Body of pancreas (tissue), 4 donors: Measurements from ENCODE around the gene BEGAIN.

Experiments used
- POLR2A ChIP-seq, 3 donors: fragments of 450-650 bp; IDR thresholded peaks; one replicate each; pipeline ENCODE4 v1.6.1; 2016; ENCODE audit warnings: antibody characterized with exemption in 3 of 3, mild to moderate bottlenecking in 2 of 3
- TF ChIP-seq, protein P1 (sequence below), 7 experiments: fragments of 450-650 bp in 4 of 7; fragments of 200-600 bp in 3 of 7; sonication (generic) in 3 of 7; IDR thresholded peaks; one replicate each; pipeline ENCODE4 v1.5.1; 2016 to 2019; ENCODE audit warnings: antibody characterized with exemption in 7 of 7

DNA sequence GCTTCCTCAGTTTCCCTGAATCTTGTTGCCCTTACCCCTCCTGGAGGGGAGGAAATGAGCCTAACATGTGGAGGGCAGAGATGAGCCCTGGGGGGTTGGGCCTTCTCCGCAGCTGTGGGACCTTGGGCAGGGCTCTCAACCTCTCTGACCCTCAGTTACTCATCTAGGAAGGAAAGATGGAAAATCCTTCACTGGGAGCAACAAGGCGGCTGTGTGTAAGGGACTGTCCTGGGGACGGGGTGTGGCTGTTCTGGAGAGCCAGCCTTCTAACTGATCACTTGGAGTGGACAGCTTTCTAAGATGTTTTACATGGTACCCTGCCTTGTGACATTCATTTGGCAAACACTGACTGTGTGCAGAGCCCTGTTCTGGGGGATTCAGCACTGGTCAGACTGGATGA, 14.7 kb downstream of the BEGAIN start:
- no peak for TF ChIP-seq POLR2A (IDR thresholded peaks at IDR 0.05)
- TF ChIP-seq, protein P1, sequence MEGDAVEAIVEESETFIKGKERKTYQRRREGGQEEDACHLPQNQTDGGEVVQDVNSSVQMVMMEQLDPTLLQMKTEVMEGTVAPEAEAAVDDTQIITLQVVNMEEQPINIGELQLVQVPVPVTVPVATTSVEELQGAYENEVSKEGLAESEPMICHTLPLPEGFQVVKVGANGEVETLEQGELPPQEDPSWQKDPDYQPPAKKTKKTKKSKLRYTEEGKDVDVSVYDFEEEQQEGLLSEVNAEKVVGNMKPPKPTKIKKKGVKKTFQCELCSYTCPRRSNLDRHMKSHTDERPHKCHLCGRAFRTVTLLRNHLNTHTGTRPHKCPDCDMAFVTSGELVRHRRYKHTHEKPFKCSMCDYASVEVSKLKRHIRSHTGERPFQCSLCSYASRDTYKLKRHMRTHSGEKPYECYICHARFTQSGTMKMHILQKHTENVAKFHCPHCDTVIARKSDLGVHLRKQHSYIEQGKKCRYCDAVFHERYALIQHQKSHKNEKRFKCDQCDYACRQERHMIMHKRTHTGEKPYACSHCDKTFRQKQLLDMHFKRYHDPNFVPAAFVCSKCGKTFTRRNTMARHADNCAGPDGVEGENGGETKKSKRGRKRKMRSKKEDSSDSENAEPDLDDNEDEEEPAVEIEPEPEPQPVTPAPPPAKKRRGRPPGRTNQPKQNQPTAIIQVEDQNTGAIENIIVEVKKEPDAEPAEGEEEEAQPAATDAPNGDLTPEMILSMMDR (IDR thresholded peaks at IDR 0.05): no peak
